Measurements from ENCODE around the gene SOX6.

The SOX6 gene

GRCh38 chr11:16299884-16300782, 56.2 kb downstream of the SOX6 start:
- Histone ChIP-seq H3K9me3 (no peaks in the 10 kb centered on the region), H4K20me1 (no peaks in the 10 kb centered on the region), H3K4me3 (no peak overlapping the region), H3K27me3 (no peaks in the 10 kb centered on the region), H3K27ac (no peak overlapping the region), H3K36me3 (no peaks in the 10 kb centered on the region), H3K9ac (no peak overlapping the region), H3K4me1 (no peaks in the 10 kb centered on the region), H3K4me2 (no peak overlapping the region)
- no peak for TF ChIP-seq Cebpa-rat (IDR thresholded peaks at IDR 0.05)

DNA sequence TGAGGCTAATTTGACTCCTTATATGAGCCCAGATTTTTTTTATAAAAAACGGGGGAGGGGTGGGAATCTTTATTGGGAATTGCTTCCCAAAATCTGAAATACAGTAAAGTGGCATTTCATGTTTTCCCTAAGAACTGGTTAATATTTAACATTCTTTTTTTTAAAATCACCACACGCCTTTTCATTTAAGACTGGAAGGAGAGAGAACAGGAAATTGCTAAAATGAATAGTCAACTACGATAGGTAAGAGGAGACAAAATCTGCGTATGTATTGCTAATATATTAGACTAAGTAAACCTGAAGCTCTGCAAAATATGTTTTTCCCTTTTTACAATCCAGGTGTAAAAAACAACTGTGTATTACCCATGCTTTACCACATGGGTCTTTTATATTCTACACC, 57.0 kb downstream of the SOX6 start:
- H3K27ac ChIP-seq = no peak overlapping the region
- no peaks in the 10 kb centered on the region for H3K4me1 ChIP-seq
- H3K9me3 ChIP-seq = no peaks in the 10 kb centered on the region
- H3K36me3 ChIP-seq = no peaks in the 10 kb centered on the region
- H4K20me1 ChIP-seq = no peaks in the 10 kb centered on the region
- no peak overlapping the region for H3K9ac ChIP-seq
- H3K4me3 ChIP-seq = no peak overlapping the region
- no peak for TF ChIP-seq Cebpa-rat (IDR thresholded peaks at IDR 0.05)
- no peak overlapping the region for H3K4me2 ChIP-seq
- no peaks in the 10 kb centered on the region for H3K27me3 ChIP-seq

DNA sequence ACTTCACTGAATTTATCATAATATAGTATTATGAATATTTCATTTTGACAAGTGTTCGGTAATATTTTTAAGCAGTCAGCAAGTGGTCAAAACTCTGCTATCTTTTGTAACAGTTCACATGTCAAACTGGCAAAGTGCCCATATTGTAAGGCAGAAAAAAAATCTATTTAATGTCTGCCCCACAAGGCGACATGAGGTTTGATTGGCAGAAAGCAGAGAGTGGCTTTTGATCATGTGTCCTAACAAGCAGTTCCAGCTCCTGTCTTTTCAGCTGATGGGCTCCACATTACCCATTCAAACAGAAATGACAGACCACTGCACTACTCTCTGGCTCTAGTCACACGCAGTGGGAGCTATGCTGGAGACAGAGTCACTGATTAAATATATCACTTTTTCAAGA, 59.0 kb downstream of the SOX6 start:
- no peaks in the 10 kb centered on the region for H4K20me1 ChIP-seq
- no peaks in the 10 kb centered on the region for H3K4me1 ChIP-seq
- H3K9me3 ChIP-seq = no peaks in the 10 kb centered on the region
- no peak overlapping the region for H3K27ac ChIP-seq
- TF ChIP-seq Cebpa-rat (IDR thresholded peaks at IDR 0.05) = no peak
- no peak overlapping the region for H3K9ac ChIP-seq
- no peak overlapping the region for H3K4me3 ChIP-seq
- H3K4me2 ChIP-seq = no peak overlapping the region
- H3K27me3 ChIP-seq = no peaks in the 10 kb centered on the region
- no peaks in the 10 kb centered on the region for H3K36me3 ChIP-seq

- no peaks in the 10 kb centered on the region for H3K9me3 ChIP-seq
- no peak overlapping the region for H3K27ac ChIP-seq
- H3K4me3 ChIP-seq = no peak overlapping the region
- H3K27me3 ChIP-seq = no peaks in the 10 kb centered on the region
- H4K20me1 ChIP-seq = no peaks in the 10 kb centered on the region
- H3K36me3 ChIP-seq = no peaks in the 10 kb centered on the region
- no peak for TF ChIP-seq Cebpa-rat (IDR thresholded peaks at IDR 0.05)
- H3K4me1 ChIP-seq = no peaks in the 10 kb centered on the region
- H3K9ac ChIP-seq = no peak overlapping the region
- no peak overlapping the region for H3K4me2 ChIP-seq
Observed at GRCh38 chr11:16296273-16296672, 60.1 kb downstream of the SOX6 start.

GRCh38 chr11:16295592-16295991, 60.8 kb downstream of the SOX6 start:
- no peaks in the 10 kb centered on the region for H3K4me1 ChIP-seq
- H3K27ac ChIP-seq = no peak overlapping the region
- TF ChIP-seq Cebpa-rat (IDR thresholded peaks at IDR 0.05) = no peak

GRCh38 chr11:16293204-16293681, 63.1 kb downstream of the SOX6 start:
- no peak overlapping the region for H3K9ac ChIP-seq
- H3K9me3 ChIP-seq = no peaks in the 10 kb centered on the region
- no peaks in the 10 kb centered on the region for H3K27me3 ChIP-seq
- H3K36me3 ChIP-seq = no peaks in the 10 kb centered on the region
- no peak overlapping the region for H3K4me3 ChIP-seq
- TF ChIP-seq Cebpa-rat (IDR thresholded peaks at IDR 0.05) = no peak
- no peak overlapping the region for H3K27ac ChIP-seq
- no peaks in the 10 kb centered on the region for H3K4me1 ChIP-seq
- H3K4me2 ChIP-seq = no peak overlapping the region
- H4K20me1 ChIP-seq = no peaks in the 10 kb centered on the region

More at GRCh38 chr11:16295592-16295991, 60.8 kb downstream of the SOX6 start:
- Histone ChIP-seq H3K9me3 (no peaks in the 10 kb centered on the region), H3K4me2 (no peak overlapping the region), H3K4me3 (no peak overlapping the region), H3K36me3 (no peaks in the 10 kb centered on the region), H4K20me1 (no peaks in the 10 kb centered on the region), H3K27me3 (no peaks in the 10 kb centered on the region), H3K9ac (no peak overlapping the region)

- no peaks in the 10 kb centered on the region for H3K27me3 ChIP-seq
- TF ChIP-seq Cebpa-rat (IDR thresholded peaks at IDR 0.05) = no peak
- no peaks in the 10 kb centered on the region for H3K4me1 ChIP-seq
- no peak overlapping the region for H3K9ac ChIP-seq
- H4K20me1 ChIP-seq = no peaks in the 10 kb centered on the region
- no peak overlapping the region for H3K4me2 ChIP-seq
- no peak overlapping the region for H3K27ac ChIP-seq
- no peak overlapping the region for H3K4me3 ChIP-seq
- no peaks in the 10 kb centered on the region for H3K36me3 ChIP-seq
- H3K9me3 ChIP-seq = no peaks in the 10 kb centered on the region
Observed at GRCh38 chr11:16292167-16292859, 64.0 kb downstream of the SOX6 start.

DNA sequence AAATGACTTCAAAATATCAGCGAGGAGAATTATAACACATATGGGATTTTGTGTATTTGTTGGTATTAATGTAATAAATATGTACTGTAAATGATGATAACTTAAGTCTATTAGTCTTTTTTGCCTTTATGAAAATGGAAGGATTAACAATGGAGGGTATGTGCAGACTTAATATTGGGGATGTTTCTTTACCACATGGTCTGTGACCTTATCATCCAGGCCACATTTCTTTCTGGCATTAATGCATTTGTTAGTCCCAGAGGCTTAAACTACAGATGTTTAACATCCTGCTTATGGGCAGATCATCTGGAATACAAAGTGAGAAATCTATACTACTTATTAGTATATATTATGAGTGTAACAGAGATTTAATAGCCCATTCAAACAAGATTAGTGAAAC, 64.6 kb downstream of the SOX6 start:
- no peak for TF ChIP-seq Cebpa-rat (IDR thresholded peaks at IDR 0.05)

GRCh38 chr11:16289541-16289940, 66.8 kb downstream of the SOX6 start:
- Histone ChIP-seq H3K27me3 (no peaks in the 10 kb centered on the region), H3K4me2 (no peak overlapping the region), H4K20me1 (no peaks in the 10 kb centered on the region), H3K9ac (no peak overlapping the region), H3K27ac (no peak overlapping the region), H3K4me3 (no peak overlapping the region), H3K9me3 (no peaks in the 10 kb centered on the region), H3K4me1 (no peaks in the 10 kb centered on the region), H3K36me3 (no peaks in the 10 kb centered on the region)
- no peak for TF ChIP-seq Cebpa-rat (IDR thresholded peaks at IDR 0.05)

More for the DNA sequence above, 64.6 kb downstream of the SOX6 start:
- Histone ChIP-seq H3K27ac (no peak overlapping the region), H3K9me3 (no peaks in the 10 kb centered on the region), H3K4me1 (no peaks in the 10 kb centered on the region), H3K36me3 (no peaks in the 10 kb centered on the region), H3K9ac (no peak overlapping the region), H3K4me2 (no peak overlapping the region), H4K20me1 (no peaks in the 10 kb centered on the region), H3K27me3 (no peaks in the 10 kb centered on the region), H3K4me3 (no peak overlapping the region)

DNA sequence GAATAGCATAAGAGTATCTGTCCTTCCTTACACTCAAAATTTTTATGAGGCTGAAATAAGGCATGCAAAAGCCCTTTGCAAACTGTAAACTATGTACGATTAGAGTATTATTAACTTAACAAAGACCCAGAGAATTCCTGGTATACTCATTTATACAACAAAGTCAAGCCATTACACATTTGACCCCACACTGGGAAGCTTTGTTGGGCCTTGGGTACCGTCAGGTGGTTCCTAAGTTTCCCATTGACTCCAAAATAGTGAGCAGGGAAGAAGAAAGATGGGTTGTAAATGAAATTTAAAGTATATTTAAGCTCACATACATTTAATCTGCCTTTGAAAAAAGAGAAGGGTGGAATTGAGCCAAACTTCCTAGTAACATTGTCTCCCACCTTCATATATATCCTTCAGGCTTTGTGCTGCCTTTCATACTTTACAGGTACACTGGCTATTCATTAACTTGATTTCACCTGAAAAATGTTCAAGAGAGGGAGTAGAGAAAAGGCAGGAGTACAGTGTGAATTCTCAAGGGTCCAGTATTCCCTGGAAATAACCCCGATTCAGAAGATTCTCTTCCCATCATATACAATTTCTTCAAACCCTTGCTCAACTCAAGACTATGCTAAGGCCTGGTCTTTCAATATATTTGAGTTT, 68.6 kb downstream of the SOX6 start:
- Histone ChIP-seq H3K4me3 (no peak overlapping the region), H3K27me3 (no peaks in the 10 kb centered on the region), H3K4me1 (no peaks in the 10 kb centered on the region), H4K20me1 (no peaks in the 10 kb centered on the region), H3K36me3 (no peaks in the 10 kb centered on the region), H3K9ac (no peak overlapping the region), H3K9me3 (no peaks in the 10 kb centered on the region), H3K4me2 (no peak overlapping the region), H3K27ac (no peak overlapping the region)
- no peak for TF ChIP-seq Cebpa-rat (IDR thresholded peaks at IDR 0.05)

Data from BLaER1 (cell line).